GM08714 (cell line): ENCODE measurements around the gene HIP1.
A peak's percentile ranks its signal among the peaks of the same experiment; 100 is the strongest.
"Not testable (repeated sequence)": the region's sequence is repeated elsewhere in the genome, so short reads cannot be mapped to it uniquely, and the experiment has no call there.

Source experiments
- H3K4me3 ChIP-seq: fragments of 200-500 bp; sonication (Bioruptor generic); 2 replicates; pipeline ENCODE4 v1.5.1; 2014; ENCODE audit warnings: mild to moderate bottlenecking, low read length, inconsistent platforms
- ZNF274 ChIP-seq: IDR thresholded peaks from 2 replicates; pipeline ENCODE4 v1.6.1; 2012; ENCODE audit warnings: mild to moderate bottlenecking, low read depth, low read length

HIP1 gene

GRCh38 chr7:75712517-75713361 lies 26.0 kb downstream of the HIP1 start:
- no peak for TF ChIP-seq ZNF274

GRCh38 chr7:75711656-75712514 lies 26.9 kb downstream of the HIP1 start:
- H3K4me3 ChIP-seq = peak overlapping the region; percentile 14; the same call in 1 of the 2 replicates
- no peak for TF ChIP-seq ZNF274

More at GRCh38 chr7:75712517-75713361, 26.0 kb downstream of the HIP1 start:
- H3K4me3 ChIP-seq = peak overlapping the region; percentile 14; the same call in 1 of the 2 replicates

GRCh38 chr7:75711076-75711475 lies 27.7 kb downstream of the HIP1 start:
- no peak overlapping the region for H3K4me3 ChIP-seq
- TF ChIP-seq ZNF274 = no peak

GRCh38 chr7:75704928-75705327 lies 33.8 kb downstream of the HIP1 start:
- no peak for TF ChIP-seq ZNF274
- H3K4me3 ChIP-seq = no peak overlapping the region

GRCh38 chr7:75702515-75702914 lies 36.2 kb downstream of the HIP1 start:
- TF ChIP-seq ZNF274 = no peak
- H3K4me3 ChIP-seq = no peak overlapping the region

- TF ChIP-seq ZNF274 = no peak
- no peak overlapping the region for H3K4me3 ChIP-seq
Measured at GRCh38 chr7:75699993-75700392, 38.7 kb downstream of the HIP1 start.

GRCh38 chr7:75698358-75698757 lies 40.4 kb downstream of the HIP1 start:
- TF ChIP-seq ZNF274 = no peak
- no peak overlapping the region for H3K4me3 ChIP-seq

GRCh38 chr7:75696263-75697037 lies 42.3 kb downstream of the HIP1 start:
- no peak overlapping the region for H3K4me3 ChIP-seq
- no peak for TF ChIP-seq ZNF274

- no peak overlapping the region for H3K4me3 ChIP-seq
- TF ChIP-seq ZNF274 = no peak
Measured at GRCh38 chr7:75694638-75695399, 43.9 kb downstream of the HIP1 start.

- H3K4me3 ChIP-seq = not testable (repeated sequence)
Measured at GRCh38 chr7:75693668-75694067, 45.1 kb downstream of the HIP1 start.

GRCh38 chr7:75691793-75692543 lies 46.8 kb downstream of the HIP1 start:
- no peak overlapping the region for H3K4me3 ChIP-seq
- TF ChIP-seq ZNF274 = no peak

GRCh38 chr7:75690121-75690523 lies 48.6 kb downstream of the HIP1 start:
- no peak overlapping the region; the same call in 1 of the 2 replicates for H3K4me3 ChIP-seq
- TF ChIP-seq ZNF274 = no peak
